Measurements from ENCODE around the gene BRINP1. TPM values are rescaled to one million over a fixed set of nuclear protein-coding genes. Genes with fewer than 3 reads are reported as not detected.

The BRINP1 gene
- total and polyA plus RNA-seq, 2 donors (not counting 1 experiment from before 2014, with no cell fraction given) = not detected

DNA sequence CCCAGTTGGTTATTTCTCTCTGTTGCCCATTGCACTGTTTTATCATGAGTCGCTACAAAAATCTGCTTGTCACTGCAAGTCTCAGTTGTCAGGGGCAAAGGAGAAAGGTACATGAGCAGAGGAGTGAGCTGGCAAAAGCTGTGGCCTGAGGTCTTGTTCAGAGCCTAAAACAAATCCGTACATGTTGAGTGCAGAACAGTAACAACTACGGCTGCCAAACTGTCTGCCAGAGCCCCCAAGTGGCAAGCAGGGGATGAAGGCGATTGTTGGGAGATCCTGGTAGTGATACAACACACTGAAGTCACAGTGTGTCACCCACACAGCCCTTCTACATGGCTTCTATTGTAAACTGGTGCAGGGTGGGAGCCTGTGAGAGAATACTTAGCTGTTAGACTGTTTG is 50.9 kb downstream of the BRINP1 start:
- DNase-seq = no peak
- H3K9me3 ChIP-seq (ENCODE audit: control extremely low read depth in 1 of 3, control insufficient read depth in 2 of 3, insufficient read depth in 1 of 3, low read length in 2 of 3) = peaks cover 0 to 4% (median 0%) of the 10 kb centered on the region in 3 donors
- intact Hi-C loops (cut with micrococcal nuclease) = no loop called here
- H3K9me3 Mint-ChIP-seq (ENCODE audit: insufficient read depth) = no peaks in the 10 kb centered on the region
- no peaks in the 10 kb centered on the region for H3K4me1 Mint-ChIP-seq
- H2AFZ ChIP-seq (ENCODE audit: insufficient read depth, low read depth, low read length, poor library complexity, severe bottlenecking) = no peak overlapping the region
- H3K4me3 ChIP-seq (ENCODE audit: control extremely low read depth in 1 of 5, extremely low read depth in 1 of 5, insufficient read depth in 1 of 5, low read depth in 2 of 5, low read length in 4 of 5) = no peak overlapping the region
- H3K9ac ChIP-seq (ENCODE audit: low read length) = no peak overlapping the region
- 47% methylated on average over 3 of the region's 4 CpGs for WGBS (ENCODE audit: insufficient coverage)
- no peak overlapping the region for H3K4me2 ChIP-seq (replicated peaks; ENCODE audit: low read depth, low read length, poor library complexity, severe bottlenecking)
- H3K27ac Mint-ChIP-seq = no peak overlapping the region
- H3K4me1 ChIP-seq (ENCODE audit: control insufficient read depth in 2 of 2, insufficient read depth in 2 of 2, low read length in 2 of 2) = no peaks in the 10 kb centered on the region
- no peaks in the 10 kb centered on the region for H4K20me1 ChIP-seq (ENCODE audit: control insufficient read depth, insufficient read depth, low read length, poor library complexity, severe bottlenecking)
- no peak for ATAC-seq (ENCODE audit: low read depth)
- POLR2A ChIA-PET = no interaction called here
- H3K27me3 Mint-ChIP-seq = no peaks in the 10 kb centered on the region
- H3K27ac ChIP-seq (ENCODE audit: low read length in 2 of 2) = no peak overlapping the region
- no peaks in the 10 kb centered on the region for H3K79me2 ChIP-seq (ENCODE audit: control insufficient read depth, insufficient read depth, low read length)
- TF ChIP-seq EZH2 (IDR thresholded peaks at IDR 0.05; ENCODE audit: borderline replicate concordance, insufficient read depth, low read depth, low read length, poor library complexity, severe bottlenecking) = no peak
- TF ChIP-seq, protein P1, sequence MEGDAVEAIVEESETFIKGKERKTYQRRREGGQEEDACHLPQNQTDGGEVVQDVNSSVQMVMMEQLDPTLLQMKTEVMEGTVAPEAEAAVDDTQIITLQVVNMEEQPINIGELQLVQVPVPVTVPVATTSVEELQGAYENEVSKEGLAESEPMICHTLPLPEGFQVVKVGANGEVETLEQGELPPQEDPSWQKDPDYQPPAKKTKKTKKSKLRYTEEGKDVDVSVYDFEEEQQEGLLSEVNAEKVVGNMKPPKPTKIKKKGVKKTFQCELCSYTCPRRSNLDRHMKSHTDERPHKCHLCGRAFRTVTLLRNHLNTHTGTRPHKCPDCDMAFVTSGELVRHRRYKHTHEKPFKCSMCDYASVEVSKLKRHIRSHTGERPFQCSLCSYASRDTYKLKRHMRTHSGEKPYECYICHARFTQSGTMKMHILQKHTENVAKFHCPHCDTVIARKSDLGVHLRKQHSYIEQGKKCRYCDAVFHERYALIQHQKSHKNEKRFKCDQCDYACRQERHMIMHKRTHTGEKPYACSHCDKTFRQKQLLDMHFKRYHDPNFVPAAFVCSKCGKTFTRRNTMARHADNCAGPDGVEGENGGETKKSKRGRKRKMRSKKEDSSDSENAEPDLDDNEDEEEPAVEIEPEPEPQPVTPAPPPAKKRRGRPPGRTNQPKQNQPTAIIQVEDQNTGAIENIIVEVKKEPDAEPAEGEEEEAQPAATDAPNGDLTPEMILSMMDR (IDR thresholded peaks at IDR 0.05) = no peak
- no peak overlapping the region for H3K4me3 Mint-ChIP-seq
- no peaks in the 10 kb centered on the region for H3K27me3 ChIP-seq (replicated peaks in 1 of 4; ENCODE audit: control extremely low read depth in 1 of 4, control insufficient read depth in 3 of 4, insufficient read depth in 4 of 4, low read length in 3 of 4)
- CTCF ChIA-PET = interaction anchor here (0.5 kb wide), 1 partner anchor 179 kb away, joined by 3 read pairs; no protein-coding TSS in a partner anchor
- H3K36me3 ChIP-seq (replicated peaks in 1 of 2; ENCODE audit: control extremely low read depth in 1 of 2, control insufficient read depth in 1 of 2, extremely low read depth in 1 of 2, insufficient read depth in 2 of 2, low read length in 1 of 2) = no peaks in the 10 kb centered on the region

DNA sequence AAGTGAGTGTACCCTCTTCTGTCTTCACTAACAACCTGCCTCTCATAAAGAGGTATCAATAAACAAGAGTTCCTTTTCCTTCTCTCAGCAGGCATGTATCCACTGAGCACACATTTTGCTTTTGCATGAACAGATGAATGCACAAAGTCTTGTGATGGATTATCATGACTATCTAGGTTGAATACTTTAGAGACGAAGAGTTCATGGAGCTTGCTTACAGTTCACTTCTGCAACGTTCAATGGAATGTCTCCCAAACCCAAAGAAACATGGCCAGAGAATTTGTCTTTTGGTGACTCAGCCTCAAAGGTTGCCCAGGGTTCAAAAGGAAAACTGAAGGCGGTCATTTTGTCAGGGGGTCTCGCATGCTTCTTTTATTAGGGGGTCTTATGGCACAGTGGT is 55.4 kb downstream of the BRINP1 start:
- no peak for ATAC-seq (ENCODE audit: low read depth)
- Mint-ChIP-seq H3K9me3 (ENCODE audit: insufficient read depth) (no peaks in the 10 kb centered on the region), H3K4me1 (no peaks in the 10 kb centered on the region), H3K27ac (no peak overlapping the region), H3K4me3 (no peak overlapping the region), H3K27me3 (no peaks in the 10 kb centered on the region)
- Histone ChIP-seq H3K27me3 (replicated peaks in 1 of 4; ENCODE audit: control extremely low read depth in 1 of 4, control insufficient read depth in 3 of 4, insufficient read depth in 4 of 4, low read length in 3 of 4) (no peaks in the 10 kb centered on the region), H3K9me3 (ENCODE audit: control extremely low read depth in 1 of 3, control insufficient read depth in 2 of 3, insufficient read depth in 1 of 3, low read length in 2 of 3) (no peaks in the 10 kb centered on the region), H3K4me1 (ENCODE audit: control insufficient read depth in 2 of 2, insufficient read depth in 2 of 2, low read length in 2 of 2) (no peaks in the 10 kb centered on the region), H3K4me2 (replicated peaks; ENCODE audit: low read depth, low read length, poor library complexity, severe bottlenecking) (no peak overlapping the region), H3K4me3 (ENCODE audit: control extremely low read depth in 1 of 5, extremely low read depth in 1 of 5, insufficient read depth in 1 of 5, low read depth in 2 of 5, low read length in 4 of 5) (no peak overlapping the region), H4K20me1 (ENCODE audit: control insufficient read depth, insufficient read depth, low read length, poor library complexity, severe bottlenecking) (no peaks in the 10 kb centered on the region), H3K27ac (ENCODE audit: low read length in 2 of 2) (no peak overlapping the region), H3K79me2 (ENCODE audit: control insufficient read depth, insufficient read depth, low read length) (no peaks in the 10 kb centered on the region), H2AFZ (ENCODE audit: insufficient read depth, low read depth, low read length, poor library complexity, severe bottlenecking) (no peak overlapping the region), H3K36me3 (replicated peaks in 1 of 2; ENCODE audit: control extremely low read depth in 1 of 2, control insufficient read depth in 1 of 2, extremely low read depth in 1 of 2, insufficient read depth in 2 of 2, low read length in 1 of 2) (no peaks in the 10 kb centered on the region), H3K9ac (ENCODE audit: low read length) (no peak overlapping the region)
- ChIA-PET POLR2A (no interaction called here), CTCF (no interaction called here)
- no peak for DNase-seq
- intact Hi-C loops (cut with micrococcal nuclease) = no loop called here
- 88% methylated on average over 4 of the region's 4 CpGs for WGBS (ENCODE audit: insufficient coverage)
- TF ChIP-seq EZH2 (IDR thresholded peaks at IDR 0.05; ENCODE audit: borderline replicate concordance, insufficient read depth, low read depth, low read length, poor library complexity, severe bottlenecking) = no peak
- TF ChIP-seq, protein P1 (IDR thresholded peaks at IDR 0.05) = no peak
